ENCODE measurements around the gene IMP4.

GRCh38 chr2:130388221-130388907 is 45.7 kb downstream of the IMP4 start:
- TF ChIP-seq GATA3 (IDR thresholded peaks at IDR 0.05; ENCODE audit: low read depth, low read length) (no peak), GATA2 (IDR thresholded peaks at IDR 0.05; ENCODE audit: low read depth, low read length) (no peak)
